H9 (cell line): ENCODE measurements around the gene RNF213. TPM values are rescaled to one million over a fixed set of nuclear protein-coding genes. Genes with fewer than 3 reads are reported as not detected.

ENCODE experiments used
- DNase-seq: peaks from one replicate; pipeline ENCODE4 v3.0.0-alpha.2; 2017
- H2AFZ ChIP-seq: one replicate; pipeline ENCODE4 v1.6.1; 2013; ENCODE audit warnings: mild to moderate bottlenecking, low read length, control low read depth, moderate library complexity
- H2AK5ac ChIP-seq: 2 replicates; pipeline ENCODE4 v1.6.1; 2013; ENCODE audit warnings: low read length, control low read depth, mixed read lengths; ENCODE audit not compliant: insufficient read length
- H2BK120ac ChIP-seq: one replicate; pipeline ENCODE4 v1.6.1; 2013; ENCODE audit warnings: low read depth, mild to moderate bottlenecking, low read length, control low read depth, inconsistent platforms; ENCODE audit not compliant: poor library complexity, severe bottlenecking
- H2BK12ac ChIP-seq: 2 replicates; pipeline ENCODE4 v1.6.1; 2013; ENCODE audit warnings: low read length, control low read depth, mixed read lengths, low read depth; ENCODE audit not compliant: insufficient read length
- H2BK15ac ChIP-seq: 2 replicates; pipeline ENCODE4 v1.6.1; 2013; ENCODE audit warnings: low read depth, low read length, control low read depth
- H2BK20ac ChIP-seq: one replicate; pipeline ENCODE4 v1.6.1; 2013; ENCODE audit warnings: low read depth, mild to moderate bottlenecking, low read length, control low read depth, inconsistent platforms; ENCODE audit not compliant: poor library complexity, severe bottlenecking
- H2BK5ac ChIP-seq: 2 replicates; pipeline ENCODE4 v1.6.1; 2013; ENCODE audit warnings: low read length, control low read depth, mixed read lengths; ENCODE audit not compliant: insufficient read length
- H3K14ac ChIP-seq: 2 replicates; pipeline ENCODE4 v1.6.1; 2013; ENCODE audit warnings: low read length, control low read depth; ENCODE audit not compliant: insufficient read depth
- H3K18ac ChIP-seq: 2 replicates; pipeline ENCODE4 v1.6.1; 2013; ENCODE audit warnings: low read depth, mild to moderate bottlenecking, mixed read lengths, low read length, control low read depth; ENCODE audit not compliant: insufficient read length
- H3K23ac ChIP-seq: 2 replicates; pipeline ENCODE4 v1.6.1; 2013; ENCODE audit warnings: low read length, control low read depth, mixed read lengths, low read depth; ENCODE audit not compliant: insufficient read length
- H3K23me2 ChIP-seq: 2 replicates; pipeline ENCODE4 v1.6.1; 2013; ENCODE audit warnings: low read depth, mild to moderate bottlenecking, mixed read lengths, low read length, control low read depth; ENCODE audit not compliant: insufficient read length, poor library complexity, severe bottlenecking
- H3K27ac ChIP-seq: 2 replicates; pipeline ENCODE4 v1.5.1; 2013; ENCODE audit warnings: low read length, control low read depth, mixed read lengths, low read depth; ENCODE audit not compliant: insufficient read length
- H3K27me3 ChIP-seq: 2 replicates; pipeline ENCODE4 v1.6.1; 2013; ENCODE audit warnings: low read length, control low read depth, inconsistent platforms; ENCODE audit not compliant: insufficient read depth
- H3K4ac ChIP-seq: 2 replicates; pipeline ENCODE4 v1.6.1; 2013; ENCODE audit warnings: low read depth, mild to moderate bottlenecking, control low read depth, inconsistent platforms, low read length, moderate library complexity
- H3K4me1 ChIP-seq: 2 replicates; pipeline ENCODE4 v1.6.1; 2013; ENCODE audit warnings: low read length, control low read depth, inconsistent platforms; ENCODE audit not compliant: insufficient read depth
- H3K4me2 ChIP-seq: 2 replicates; pipeline ENCODE4 v1.6.1; 2013; ENCODE audit warnings: low read length, control low read depth, mixed read lengths; ENCODE audit not compliant: insufficient read length, insufficient read depth
- H3K56ac ChIP-seq: 2 replicates; pipeline ENCODE4 v1.6.1; 2013; ENCODE audit warnings: low read depth, mild to moderate bottlenecking, mixed read lengths, low read length, control low read depth; ENCODE audit not compliant: insufficient read length
- H3K79me1 ChIP-seq: 2 replicates; pipeline ENCODE4 v1.6.1; 2013; ENCODE audit warnings: low read depth, mild to moderate bottlenecking, moderate library complexity, low read length, control low read depth, inconsistent platforms; ENCODE audit not compliant: insufficient read depth, poor library complexity, severe bottlenecking
- H3K79me2 ChIP-seq: 2 replicates; pipeline ENCODE4 v1.6.1; 2013; ENCODE audit warnings: low read length, control low read depth, inconsistent platforms; ENCODE audit not compliant: insufficient read depth
- H3K9ac ChIP-seq: 2 replicates; pipeline ENCODE4 v1.6.1; 2013; ENCODE audit warnings: low read length, control low read depth, mixed read lengths; ENCODE audit not compliant: insufficient read length; ENCODE audit errors: extremely low read depth
- H3K9me3 ChIP-seq: one replicate; pipeline ENCODE4 v1.6.1; 2013; ENCODE audit warnings: low read depth, low read length, inconsistent platforms; ENCODE audit not compliant: control insufficient read depth
- H3T11ph ChIP-seq: one replicate; pipeline ENCODE4 v1.6.1; 2013; ENCODE audit warnings: mild to moderate bottlenecking, low read length, control low read depth, inconsistent platforms
- H4K20me1 ChIP-seq: one replicate; pipeline ENCODE4 v1.6.1; 2013; ENCODE audit not compliant: control insufficient read depth, insufficient read length, insufficient read depth
- H4K5ac ChIP-seq: 2 replicates; pipeline ENCODE4 v1.6.1; 2013; ENCODE audit warnings: low read depth, mild to moderate bottlenecking, mixed read lengths, low read length, control low read depth; ENCODE audit not compliant: insufficient read length
- H4K8ac ChIP-seq: replicated peaks from 2 replicates; pipeline ENCODE4 v1.6.1; 2013; ENCODE audit warnings: low read length, control low read depth, mixed read lengths, low read depth; ENCODE audit not compliant: insufficient read length
- H4K91ac ChIP-seq: 2 replicates; pipeline ENCODE4 v1.6.1; 2013; ENCODE audit warnings: low read depth, mild to moderate bottlenecking, moderate library complexity, mixed read lengths, low read length, control low read depth; ENCODE audit not compliant: insufficient read length
- H3K27ac Mint-ChIP-seq, 3 experiments: 2 replicates in 2 of 3; 3 replicates in 1 of 3; pipeline ENCODE4 v1.8.0; 2020 to 2021; ENCODE audit warnings: mixed read lengths in 3 of 3, mild to moderate bottlenecking in 1 of 3, moderate library complexity in 1 of 3
- H3K27me3 Mint-ChIP-seq: 2 replicates; pipeline ENCODE4 v1.8.0; 2021; ENCODE audit warnings: low read depth, mild to moderate bottlenecking, moderate library complexity, mixed read lengths
- H3K36me3 Mint-ChIP-seq, 3 experiments: 2 replicates in 2 of 3; 3 replicates in 1 of 3; pipeline ENCODE4 v1.8.0; 2020 to 2021; ENCODE audit warnings: low read depth in 3 of 3, mixed read lengths in 3 of 3; ENCODE audit not compliant: insufficient read depth in 1 of 3
- H3K4me1 Mint-ChIP-seq, 2 experiments: 2 replicates each; pipeline ENCODE4 v1.8.0; 2020; ENCODE audit warnings: mixed read lengths in 2 of 2
- H3K4me3 Mint-ChIP-seq, 2 experiments: 2 replicates in 1 of 2; 3 replicates in 1 of 2; pipeline ENCODE4 v1.8.0; 2020 to 2021; ENCODE audit warnings: mild to moderate bottlenecking in 2 of 2, mixed read lengths in 2 of 2, moderate library complexity in 1 of 2
- H3K9me3 Mint-ChIP-seq, 2 experiments: 2 replicates in 1 of 2; 3 replicates in 1 of 2; pipeline ENCODE4 v1.8.0; 2020; ENCODE audit warnings: mild to moderate bottlenecking in 2 of 2, mixed read lengths in 2 of 2, moderate library complexity in 1 of 2
- CTCF ChIP-seq: fragments of 200-600 bp; sonication (generic); conservative IDR thresholded peaks from 3 replicates; pipeline ENCODE4 v1.8.0; 2021; ENCODE audit warnings: antibody characterized with exemption, mild to moderate bottlenecking
- WGBS: extraction: QIAGEN DNeasy Blood & Tissue Kit; methylation state at CpG from one replicate; pipeline ENCODE4 v1.1.7; 2013; ENCODE audit warnings: missing lambda C conversion rate, low lambda C conversion rate, mixed read lengths; ENCODE audit not compliant: insufficient read length; ENCODE audit errors: extremely low coverage; 5-methylcytosine and 5-hydroxymethylcytosine counted together
- total RNA-seq: library from RNA; stranded (reverse); gene quantifications from 2 replicates; pipeline ENCODE4 v1.2.1, GENCODE V29; 2021

The RNF213 gene
- total RNA-seq, 1 experiment from 2014 or later = 34.3 TPM

- H2BK120ac ChIP-seq = no peak overlapping the region
- DNase-seq = no peak
- peaks cover 33% of the 10 kb centered on the region for H3K27me3 Mint-ChIP-seq
- H3K79me2 ChIP-seq = no peaks in the 10 kb centered on the region
- no peaks in the 10 kb centered on the region for H4K20me1 ChIP-seq
- H3T11ph ChIP-seq = no peak overlapping the region
- no peak overlapping the region for H3K23ac ChIP-seq
- H2AK5ac ChIP-seq = no peak overlapping the region
- H4K5ac ChIP-seq = no peak overlapping the region
- H3K9ac ChIP-seq = no peak overlapping the region
- no peaks in the 10 kb centered on the region for H3K9me3 Mint-ChIP-seq
- no peak overlapping the region for H3K27ac ChIP-seq
- no peak overlapping the region for H3K56ac ChIP-seq
- H3K27ac Mint-ChIP-seq = no peak overlapping the region
- WGBS = no CpG with 5 or more reads among the region's 6 CpGs
- H3K14ac ChIP-seq = no peak overlapping the region
- H2BK5ac ChIP-seq = no peak overlapping the region
- TF ChIP-seq CTCF = no peak
- H4K91ac ChIP-seq = no peak overlapping the region
- no peak overlapping the region for H2AFZ ChIP-seq
- H2BK15ac ChIP-seq = no peak overlapping the region
- H2BK12ac ChIP-seq = no peak overlapping the region
- no peak overlapping the region for H4K8ac ChIP-seq
- no peak overlapping the region for H3K18ac ChIP-seq
- no peaks in the 10 kb centered on the region for H3K79me1 ChIP-seq
- H3K36me3 Mint-ChIP-seq = no peaks in the 10 kb centered on the region
- H3K23me2 ChIP-seq = no peaks in the 10 kb centered on the region
- peaks cover under 1 to 3% of the 10 kb centered on the region in 2 experiments; a peak in 3 of 4 replicates for H3K4me1 Mint-ChIP-seq
- no peak overlapping the region for H3K4me2 ChIP-seq
- H3K27me3 ChIP-seq = no peaks in the 10 kb centered on the region; the same call in 1 of the 2 replicates
- H3K4me3 Mint-ChIP-seq = no peak overlapping the region
- no peak overlapping the region for H3K4ac ChIP-seq
- H3K9me3 ChIP-seq = no peaks in the 10 kb centered on the region
- H3K4me1 ChIP-seq = no peaks in the 10 kb centered on the region
- no peak overlapping the region for H2BK20ac ChIP-seq
Measured at GRCh38 chr17:80408872-80409271, 148.2 kb downstream of the RNF213 start.
